HG03469 (cell line): ENCODE data around the gene PLEKHM3.

ENCODE experiments used
- ATAC-seq: cut with Tn5 transposase; IDR thresholded peaks from one replicate; pipeline ENCODE4 v1.9.1; 2021; ENCODE audit warnings: mild to moderate bottlenecking, moderate library complexity, moderate number of reproducible peaks; ENCODE audit not compliant: unreplicated experiment

The PLEKHM3 gene

GRCh38 chr2:207895274-207895860 lies 130.0 kb downstream of the PLEKHM3 start:
- ATAC-seq, result no peak

- ATAC-seq, result no peak
These were observed 132.5 kb downstream of the PLEKHM3 start for GRCh38 chr2:207892716-207893402.

- no peak for ATAC-seq
These were observed 134.1 kb downstream of the PLEKHM3 start for GRCh38 chr2:207891086-207891844.

- no peak for ATAC-seq
These were observed 137.8 kb downstream of the PLEKHM3 start for GRCh38 chr2:207887500-207887899.

- no peak for ATAC-seq
These were observed 140.3 kb downstream of the PLEKHM3 start for GRCh38 chr2:207885010-207885409.

GRCh38 chr2:207884127-207884526 lies 141.2 kb downstream of the PLEKHM3 start:
- ATAC-seq, result no peak

- no peak for ATAC-seq
These were observed 142.1 kb downstream of the PLEKHM3 start for GRCh38 chr2:207883002-207883780.

- no peak for ATAC-seq
These were observed 143.4 kb downstream of the PLEKHM3 start for GRCh38 chr2:207881902-207882301.

GRCh38 chr2:207879536-207879935 lies 145.8 kb downstream of the PLEKHM3 start:
- ATAC-seq, result no peak

GRCh38 chr2:207876842-207877535 lies 148.3 kb downstream of the PLEKHM3 start:
- no peak for ATAC-seq

GRCh38 chr2:207875473-207876212 lies 149.7 kb downstream of the PLEKHM3 start:
- ATAC-seq, result no peak

GRCh38 chr2:207873794-207874193 lies 151.5 kb downstream of the PLEKHM3 start:
- ATAC-seq, result peak; percentile 55

- no peak for ATAC-seq
These were observed 153.4 kb downstream of the PLEKHM3 start for GRCh38 chr2:207871911-207872310.

GRCh38 chr2:207871506-207871905 lies 153.8 kb downstream of the PLEKHM3 start:
- no peak for ATAC-seq

GRCh38 chr2:207870814-207871213 lies 154.5 kb downstream of the PLEKHM3 start:
- ATAC-seq, result no peak

GRCh38 chr2:207869784-207870778 lies 155.2 kb downstream of the PLEKHM3 start:
- ATAC-seq, result no peak

GRCh38 chr2:207868855-207869596 lies 156.3 kb downstream of the PLEKHM3 start:
- ATAC-seq, result no peak

GRCh38 chr2:207867905-207868304 lies 157.4 kb downstream of the PLEKHM3 start:
- no peak for ATAC-seq
